Hepatocyte (in vitro differentiated cells): ENCODE results near the gene E2F3. TPM values are rescaled to one million over a fixed set of nuclear protein-coding genes. Genes with fewer than 3 reads are reported as not detected.

Experiments
- DNase-seq: peaks from one replicate; pipeline ENCODE4 v3.0.0-alpha.2; 2016; ENCODE audit warnings: low spot score
- H2AFZ ChIP-seq: fragments of 200-600 bp; sonication (generic); 2 replicates; pipeline ENCODE4 v1.6.0; 2016; ENCODE audit warnings: antibody characterized with exemption, mild to moderate bottlenecking
- H3K27ac ChIP-seq: fragments of 200-600 bp; sonication (generic); 2 replicates; pipeline ENCODE4 v1.5.1; 2016; ENCODE audit warnings: mild to moderate bottlenecking
- H3K27me3 ChIP-seq: fragments of 200-600 bp; sonication (generic); 2 replicates; pipeline ENCODE4 v1.6.1; 2016
- H3K36me3 ChIP-seq: fragments of 200-600 bp; sonication (generic); replicated peaks from 2 replicates; pipeline ENCODE4 v1.5.1; 2016; ENCODE audit warnings: low read depth; ENCODE audit not compliant: insufficient read depth
- H3K4me1 ChIP-seq: fragments of 200-600 bp; sonication (generic); 2 replicates; pipeline ENCODE4 v1.5.1; 2016; ENCODE audit warnings: mild to moderate bottlenecking, moderate library complexity; ENCODE audit not compliant: insufficient read depth
- H3K4me2 ChIP-seq: fragments of 200-600 bp; sonication (generic); 2 replicates; pipeline ENCODE4 v1.6.0; 2016
- H3K4me3 ChIP-seq: fragments of 200-600 bp; sonication (generic); 2 replicates; pipeline ENCODE4 v1.5.1; 2016; ENCODE audit warnings: mild to moderate bottlenecking
- H3K79me2 ChIP-seq: fragments of 200-600 bp; sonication (generic); 2 replicates; pipeline ENCODE4 v1.6.0; 2017; ENCODE audit warnings: mild to moderate bottlenecking
- H3K9me2 ChIP-seq: fragments of 200-600 bp; sonication (generic); replicated peaks from 2 replicates; pipeline ENCODE4 v1.6.0; 2017; ENCODE audit warnings: mild to moderate bottlenecking; ENCODE audit not compliant: insufficient read depth
- H3K9me3 ChIP-seq: fragments of 200-600 bp; sonication (generic); 2 replicates; pipeline ENCODE4 v1.5.1; 2016; ENCODE audit warnings: low read depth, mild to moderate bottlenecking
- H4K20me1 ChIP-seq: fragments of 200-600 bp; sonication (generic); 2 replicates; pipeline ENCODE4 v1.6.0; 2016; ENCODE audit warnings: mild to moderate bottlenecking; ENCODE audit not compliant: insufficient read depth, poor library complexity, severe bottlenecking
- EZH2 ChIP-seq: fragments of 200-600 bp; sonication (generic); IDR thresholded peaks from 2 replicates; pipeline ENCODE4 v1.6.1; 2016; ENCODE audit warnings: antibody characterized with exemption, mild to moderate bottlenecking, borderline replicate concordance
- EZH2phosphoT487 ChIP-seq: fragments of 200-600 bp; sonication (generic); IDR thresholded peaks from one replicate; pipeline ENCODE4 v1.6.1; 2018; ENCODE audit warnings: antibody characterized with exemption, mild to moderate bottlenecking, low read depth, moderate library complexity; ENCODE audit not compliant: unreplicated experiment, severe bottlenecking
- WGBS: methylation state at CpG from one replicate; pipeline ENCODE4 v1.1.6; 2016; ENCODE audit warnings: low lambda C conversion rate; ENCODE audit errors: missing lambda C conversion rate; 5-methylcytosine and 5-hydroxymethylcytosine counted together
- polyA plus RNA-seq: library from polyadenylated mRNA; unstranded; fragments of >200 nt; fragmentation: Nextera tagmentation; extraction: Ambion mirVana; gene quantifications from 2 replicates; pipeline ENCODE4 v1.2.1, GENCODE V29; 2016
- total RNA-seq: library from RNA; depleted of rRNA; stranded (reverse); fragments of >200 nt; gene quantifications from 2 replicates; pipeline ENCODE4 v1.2.3, GENCODE V29; 2014
- TF ChIP-seq, protein P1 (sequence below): fragments of 200-600 bp; sonication (generic); IDR thresholded peaks from 2 replicates; pipeline ENCODE4 v1.5.1; 2016; ENCODE audit warnings: antibody characterized with exemption, mild to moderate bottlenecking; ENCODE audit not compliant: poor library complexity

Gene E2F3
- total and polyA plus RNA-seq, 2 experiments from 2014 or later, result 8.4 to 13.3 TPM

DNA sequence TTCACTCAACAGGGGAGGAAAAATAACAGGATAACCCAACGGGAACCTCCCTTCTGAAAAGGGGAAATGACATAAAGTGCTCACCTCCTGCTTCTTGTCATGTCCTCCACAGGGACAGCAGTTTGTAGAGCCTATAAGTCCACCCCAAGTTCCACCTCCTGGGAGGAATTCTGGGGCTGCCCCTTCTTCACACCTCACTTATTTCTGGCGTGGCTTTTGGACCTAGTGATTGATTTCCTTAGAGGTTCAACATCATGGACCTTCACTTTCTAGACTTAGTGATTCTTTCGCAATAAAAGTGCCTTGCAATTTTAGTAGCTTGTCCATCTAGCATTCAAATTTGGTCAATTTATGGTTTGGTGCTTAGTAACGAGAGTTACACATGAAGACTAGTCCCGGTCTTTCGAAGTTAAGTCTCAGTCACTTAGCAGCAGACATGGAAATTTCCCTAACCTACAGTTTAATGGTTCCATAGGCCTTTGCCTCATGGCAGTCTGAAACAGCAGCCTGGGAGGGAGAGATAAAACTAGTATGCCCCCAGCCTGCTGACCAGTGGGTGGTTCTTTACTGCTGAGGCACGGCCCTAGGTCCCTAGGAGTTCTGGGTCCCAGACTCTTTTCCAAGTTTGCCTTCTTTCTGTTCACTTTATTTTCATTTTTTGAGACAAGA lies 73.3 kb downstream of the E2F3 start:
- no peaks in the 10 kb centered on the region for H3K36me3 ChIP-seq
- H2AFZ ChIP-seq, result no peak overlapping the region
- TF ChIP-seq EZH2 (no peak), EZH2phosphoT487 (no peak)
- TF ChIP-seq, protein P1, sequence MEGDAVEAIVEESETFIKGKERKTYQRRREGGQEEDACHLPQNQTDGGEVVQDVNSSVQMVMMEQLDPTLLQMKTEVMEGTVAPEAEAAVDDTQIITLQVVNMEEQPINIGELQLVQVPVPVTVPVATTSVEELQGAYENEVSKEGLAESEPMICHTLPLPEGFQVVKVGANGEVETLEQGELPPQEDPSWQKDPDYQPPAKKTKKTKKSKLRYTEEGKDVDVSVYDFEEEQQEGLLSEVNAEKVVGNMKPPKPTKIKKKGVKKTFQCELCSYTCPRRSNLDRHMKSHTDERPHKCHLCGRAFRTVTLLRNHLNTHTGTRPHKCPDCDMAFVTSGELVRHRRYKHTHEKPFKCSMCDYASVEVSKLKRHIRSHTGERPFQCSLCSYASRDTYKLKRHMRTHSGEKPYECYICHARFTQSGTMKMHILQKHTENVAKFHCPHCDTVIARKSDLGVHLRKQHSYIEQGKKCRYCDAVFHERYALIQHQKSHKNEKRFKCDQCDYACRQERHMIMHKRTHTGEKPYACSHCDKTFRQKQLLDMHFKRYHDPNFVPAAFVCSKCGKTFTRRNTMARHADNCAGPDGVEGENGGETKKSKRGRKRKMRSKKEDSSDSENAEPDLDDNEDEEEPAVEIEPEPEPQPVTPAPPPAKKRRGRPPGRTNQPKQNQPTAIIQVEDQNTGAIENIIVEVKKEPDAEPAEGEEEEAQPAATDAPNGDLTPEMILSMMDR, result no peak
- no peaks in the 10 kb centered on the region for H3K9me2 ChIP-seq
- H3K27me3 ChIP-seq, result no peaks in the 10 kb centered on the region
- no peaks in the 10 kb centered on the region for H3K4me1 ChIP-seq
- H3K9me3 ChIP-seq, result no peaks in the 10 kb centered on the region
- peaks cover 59% of the 10 kb centered on the region for H3K79me2 ChIP-seq
- WGBS, result 97% methylated on average over 7 of the region's 7 CpGs
- no peak for DNase-seq
- no peaks in the 10 kb centered on the region for H4K20me1 ChIP-seq
- no peak overlapping the region for H3K27ac ChIP-seq
- H3K4me2 ChIP-seq, result no peak overlapping the region
- H3K4me3 ChIP-seq, result no peak overlapping the region

DNA sequence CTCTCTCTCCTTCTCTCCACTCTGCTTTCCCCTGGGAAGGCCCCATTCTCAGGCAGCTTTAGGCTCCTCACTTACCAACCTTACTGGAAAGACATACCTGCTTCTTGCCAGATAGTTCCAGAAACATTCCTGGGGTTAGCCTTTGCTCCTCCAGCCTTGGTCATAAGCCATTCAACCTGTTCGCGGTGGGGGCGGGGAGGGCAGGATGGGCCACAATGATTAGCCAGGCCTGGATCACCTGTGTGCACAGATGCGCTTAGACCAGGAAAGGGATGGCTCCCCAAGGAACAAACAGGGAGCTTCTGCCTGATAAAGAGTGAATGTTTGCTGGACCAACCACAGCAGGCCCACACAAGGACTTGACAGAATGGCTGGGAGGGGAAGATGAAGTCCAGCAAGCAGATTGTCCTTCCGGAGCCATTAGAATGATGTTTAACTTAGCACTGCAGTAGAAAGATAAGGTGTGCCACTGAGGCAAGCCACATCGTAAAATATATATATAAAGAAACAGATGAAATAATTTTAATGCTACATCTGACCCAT lies 74.9 kb downstream of the E2F3 start:
- Histone ChIP-seq H3K4me1 (no peaks in the 10 kb centered on the region), H3K9me2 (no peaks in the 10 kb centered on the region), H3K79me2 (peaks cover 49% of the 10 kb centered on the region), H3K4me2 (no peak overlapping the region), H3K4me3 (no peak overlapping the region), H3K27me3 (no peaks in the 10 kb centered on the region), H4K20me1 (no peaks in the 10 kb centered on the region), H3K9me3 (no peaks in the 10 kb centered on the region), H3K27ac (no peak overlapping the region), H2AFZ (no peak overlapping the region), H3K36me3 (no peaks in the 10 kb centered on the region)
- TF ChIP-seq EZH2phosphoT487 (no peak), EZH2 (no peak)
- TF ChIP-seq, protein P1, result no peak
- WGBS, result 98% methylated on average over 6 of the region's 6 CpGs
- DNase-seq, result no peak

DNA sequence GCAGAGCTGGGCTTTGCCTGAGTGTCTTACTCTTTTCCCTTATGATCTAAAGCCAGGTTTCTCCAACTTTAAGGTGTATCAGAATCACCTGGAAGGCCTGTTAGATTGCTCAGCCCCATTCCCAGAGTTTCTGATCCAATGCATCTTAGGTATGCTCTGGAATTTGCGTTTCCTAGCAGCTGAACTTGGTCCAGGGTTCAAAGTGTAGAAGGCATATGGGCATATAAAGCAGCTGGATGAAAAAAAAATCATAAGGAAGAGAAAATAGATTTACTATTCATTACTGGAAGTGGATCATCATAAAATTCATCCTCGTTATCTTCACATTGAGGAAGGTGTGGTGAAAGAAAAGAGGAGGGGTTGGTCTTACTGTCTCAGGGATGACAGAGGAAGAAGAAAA lies 75.8 kb downstream of the E2F3 start:
- no peak overlapping the region for H3K27ac ChIP-seq
- no peak overlapping the region for H2AFZ ChIP-seq
- H3K4me1 ChIP-seq, result no peaks in the 10 kb centered on the region
- 98% methylated on average over 2 of the region's 2 CpGs for WGBS
- H4K20me1 ChIP-seq, result no peaks in the 10 kb centered on the region
- H3K79me2 ChIP-seq, result peaks cover 48% of the 10 kb centered on the region
- H3K9me2 ChIP-seq, result no peaks in the 10 kb centered on the region
- TF ChIP-seq, protein P1, result no peak
- TF ChIP-seq EZH2, result no peak
- no peaks in the 10 kb centered on the region for H3K36me3 ChIP-seq
- no peak for DNase-seq
- no peak overlapping the region for H3K4me3 ChIP-seq
- H3K27me3 ChIP-seq, result no peaks in the 10 kb centered on the region
- H3K4me2 ChIP-seq, result no peak overlapping the region
- no peaks in the 10 kb centered on the region for H3K9me3 ChIP-seq
